ENCODE data around the gene KIF11. TPM values are rescaled to one million over a fixed set of nuclear protein-coding genes. Genes with fewer than 3 reads are reported as not detected.

Gene KIF11
- total and polyA plus RNA-seq, 2 of the 13 experiments (the other 11 are each of a cell fraction or from before 2014, with no cell fraction given): 8.7 to 38.4 TPM

DNA sequence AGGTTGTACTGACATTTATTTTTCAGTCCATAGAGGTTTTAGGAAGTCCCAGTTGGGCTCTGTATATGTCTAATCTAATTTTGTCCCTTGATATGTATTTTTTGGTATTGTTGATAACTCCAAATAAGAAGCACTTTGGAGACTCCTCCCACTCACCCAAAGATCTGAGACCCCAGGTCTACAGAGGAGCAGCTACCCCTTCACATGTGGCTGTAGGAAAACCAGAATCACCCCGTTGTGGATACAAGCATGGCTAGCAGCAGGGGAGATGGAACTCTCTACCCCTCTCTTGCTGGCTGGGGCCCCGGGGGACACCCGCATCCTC is 106.2 kb downstream of the KIF11 start:
- Histone ChIP-seq H3K4me3 (replicated peaks in 1 of 3; ENCODE audit: insufficient read depth in 1 of 3, low read depth in 2 of 3, low read length in 3 of 3) (no peak overlapping the region), H3K4me1 (ENCODE audit: insufficient read depth, low read length) (peaks cover 61% of the 10 kb centered on the region), H3K36me3 (replicated peaks in 1 of 2; ENCODE audit: control insufficient read depth in 1 of 2, insufficient read depth in 2 of 2, low read length in 2 of 2) (no peaks in the 10 kb centered on the region; a peak in 2 of 5 replicates), H2AFZ (ENCODE audit: low read length) (no peak overlapping the region), H3K4me2 (ENCODE audit: low read depth, low read length) (no peak overlapping the region), H3K79me2 (ENCODE audit: insufficient read depth, low read length) (peaks cover 3% of the 10 kb centered on the region), H3K9me3 (ENCODE audit: low read length) (no peaks in the 10 kb centered on the region), H4K20me1 (ENCODE audit: insufficient read depth, low read length) (no peaks in the 10 kb centered on the region), H3K9ac (ENCODE audit: insufficient read depth, low read depth, low read length) (no peak overlapping the region), H3K27me3 (ENCODE audit: control insufficient read depth in 1 of 2, insufficient read depth in 2 of 2, low read length in 2 of 2) (no peaks in the 10 kb centered on the region), H3K27ac (ENCODE audit: extremely low read length, insufficient read depth, low read length) (no peak overlapping the region)
- no peak for ATAC-seq
- FAIRE-seq: no peak
- no peak for TF ChIP-seq PPARG (CRISPR knock-in tag; conservative IDR thresholded peaks at IDR 0.05)
- TF ChIP-seq CEBPB (IDR thresholded peaks at IDR 0.05; ENCODE audit: borderline replicate concordance, low read depth, low read length): no peak
- TF ChIP-seq CENPT (CRISPR knock-in tag; IDR thresholded peaks at IDR 0.05; ENCODE audit: low read depth): no peak
- TF ChIP-seq KLF16 (CRISPR knock-in tag; IDR thresholded peaks at IDR 0.05): no peak
- no peak for TF ChIP-seq ZBTB38 (CRISPR knock-in tag; IDR thresholded peaks at IDR 0.05)
- TF ChIP-seq, protein P1, sequence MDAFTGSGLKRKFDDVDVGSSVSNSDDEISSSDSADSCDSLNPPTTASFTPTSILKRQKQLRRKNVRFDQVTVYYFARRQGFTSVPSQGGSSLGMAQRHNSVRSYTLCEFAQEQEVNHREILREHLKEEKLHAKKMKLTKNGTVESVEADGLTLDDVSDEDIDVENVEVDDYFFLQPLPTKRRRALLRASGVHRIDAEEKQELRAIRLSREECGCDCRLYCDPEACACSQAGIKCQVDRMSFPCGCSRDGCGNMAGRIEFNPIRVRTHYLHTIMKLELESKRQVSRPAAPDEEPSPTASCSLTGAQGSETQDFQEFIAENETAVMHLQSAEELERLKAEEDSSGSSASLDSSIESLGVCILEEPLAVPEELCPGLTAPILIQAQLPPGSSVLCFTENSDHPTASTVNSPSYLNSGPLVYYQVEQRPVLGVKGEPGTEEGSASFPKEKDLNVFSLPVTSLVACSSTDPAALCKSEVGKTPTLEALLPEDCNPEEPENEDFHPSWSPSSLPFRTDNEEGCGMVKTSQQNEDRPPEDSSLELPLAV (CRISPR knock-in tag; conservative IDR thresholded peaks at IDR 0.05; ENCODE audit: low read depth): no peak
- no peak for TF ChIP-seq ARHGAP35 (CRISPR knock-in tag; IDR thresholded peaks at IDR 0.05; ENCODE audit: borderline replicate concordance)
- TF ChIP-seq ZBTB1 (CRISPR knock-in tag; IDR thresholded peaks at IDR 0.05; ENCODE audit: borderline replicate concordance): no peak
- TF ChIP-seq, protein P2, sequence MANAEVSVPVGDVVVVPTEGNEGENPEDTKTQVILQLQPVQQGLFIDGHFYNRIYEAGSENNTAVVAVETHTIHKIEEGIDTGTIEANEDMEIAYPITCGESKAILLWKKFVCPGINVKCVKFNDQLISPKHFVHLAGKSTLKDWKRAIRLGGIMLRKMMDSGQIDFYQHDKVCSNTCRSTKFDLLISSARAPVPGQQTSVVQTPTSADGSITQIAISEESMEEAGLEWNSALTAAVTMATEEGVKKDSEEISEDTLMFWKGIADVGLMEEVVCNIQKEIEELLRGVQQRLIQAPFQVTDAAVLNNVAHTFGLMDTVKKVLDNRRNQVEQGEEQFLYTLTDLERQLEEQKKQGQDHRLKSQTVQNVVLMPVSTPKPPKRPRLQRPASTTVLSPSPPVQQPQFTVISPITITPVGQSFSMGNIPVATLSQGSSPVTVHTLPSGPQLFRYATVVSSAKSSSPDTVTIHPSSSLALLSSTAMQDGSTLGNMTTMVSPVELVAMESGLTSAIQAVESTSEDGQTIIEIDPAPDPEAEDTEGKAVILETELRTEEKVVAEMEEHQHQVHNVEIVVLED (CRISPR knock-in tag; IDR thresholded peaks at IDR 0.05; ENCODE audit: borderline replicate concordance): no peak
- no peak for TF ChIP-seq ZNF431 (CRISPR knock-in tag; IDR thresholded peaks at IDR 0.05; ENCODE audit: borderline replicate concordance, low read depth)
- TF ChIP-seq KDM6A (CRISPR knock-in tag; IDR thresholded peaks at IDR 0.05; ENCODE audit: low read depth): no peak
- BruUV-seq (replicated peaks): no TSS peak
- intact Hi-C loops (cut with micrococcal nuclease; ENCODE audit: unreplicated experiment): no loop called here
- ChIA-PET POLR2A (interaction anchor here (1.2 to 2.0 kb wide), 2 partner anchors 9 to 57 kb away, joined by 3 to 8 read pairs; partner anchors contain the start of gene HHEX), CTCF (ENCODE audit: low intra/inter-chr PET ratio, low total read pairs) (no interaction called here)
- no peak for DNase-seq (ENCODE audit: low spot score)
- WGBS (ENCODE audit: low lambda C conversion rate): 100% methylated on average over 3 of the region's 3 CpGs
- in situ Hi-C loops (cut with HindIII; ENCODE audit: extremely low pct_ligation_motif_present, low pct_unique_long_range_greater_than_20kb): no loop called here

Data from HepG2 (cell line).